ENCODE results near the gene TMEM238L.

Gene TMEM238L

GRCh38 chr17:10797476-10798328 lies 6.2 kb downstream of the TMEM238L start:
- no peak for ATAC-seq (replicated peaks)
- peaks cover 0 to 1% of the 10 kb centered on the region in 2 donors for H3K27me3 Mint-ChIP-seq

GRCh38 chr17:10793816-10794215 lies 10.1 kb downstream of the TMEM238L start:
- Mint-ChIP-seq H3K4me1 (no peaks in the 10 kb centered on the region), H3K9me3 (no peaks in the 10 kb centered on the region), H3K36me3 (no peaks in the 10 kb centered on the region), H3K27ac (no peak overlapping the region), H3K4me3 (no peak overlapping the region), H3K27me3 (no peaks in the 10 kb centered on the region)
- no peak for DNase-seq
- ATAC-seq (replicated peaks) = no peak

More at GRCh38 chr17:10797476-10798328, 6.2 kb downstream of the TMEM238L start:
- no peaks in the 10 kb centered on the region for H3K36me3 Mint-ChIP-seq
- DNase-seq = no peak
- no peak overlapping the region for H3K27ac Mint-ChIP-seq
- no peak overlapping the region for H3K4me3 Mint-ChIP-seq
- H3K4me1 Mint-ChIP-seq = peaks cover 0 to under 1% of the 10 kb centered on the region in 2 donors
- no peaks in the 10 kb centered on the region for H3K9me3 Mint-ChIP-seq

- Mint-ChIP-seq H3K36me3 (no peaks in the 10 kb centered on the region), H3K9me3 (no peaks in the 10 kb centered on the region), H3K27ac (no peak overlapping the region), H3K27me3 (no peaks in the 10 kb centered on the region), H3K4me3 (no peak overlapping the region), H3K4me1 (no peaks in the 10 kb centered on the region)
- ATAC-seq (replicated peaks) (no peak), DNase-seq (no peak)
Measured at GRCh38 chr17:10793256-10793655, 10.6 kb downstream of the TMEM238L start.

- no peaks in the 10 kb centered on the region for H3K9me3 Mint-ChIP-seq
- DNase-seq (peak; percentile 1), ATAC-seq (replicated peaks) (peak; percentile 49 to 76)
- no peak overlapping the region for H3K4me3 Mint-ChIP-seq
- H3K4me1 Mint-ChIP-seq = no peaks in the 10 kb centered on the region
- H3K27ac Mint-ChIP-seq = no peak overlapping the region
- no peaks in the 10 kb centered on the region for H3K27me3 Mint-ChIP-seq
- no peaks in the 10 kb centered on the region for H3K36me3 Mint-ChIP-seq
Measured at GRCh38 chr17:10792151-10792550, 11.7 kb downstream of the TMEM238L start.

- no peaks in the 10 kb centered on the region for H3K36me3 Mint-ChIP-seq
- no peak overlapping the region for H3K27ac Mint-ChIP-seq
- H3K4me1 Mint-ChIP-seq = no peaks in the 10 kb centered on the region
Measured at GRCh38 chr17:10790491-10791401, 13.2 kb downstream of the TMEM238L start.

GRCh38 chr17:10789694-10790271 lies 14.1 kb downstream of the TMEM238L start:
- no peaks in the 10 kb centered on the region for H3K9me3 Mint-ChIP-seq
- no peaks in the 10 kb centered on the region for H3K27me3 Mint-ChIP-seq
- H3K4me3 Mint-ChIP-seq = no peak overlapping the region
- no peaks in the 10 kb centered on the region for H3K4me1 Mint-ChIP-seq
- H3K27ac Mint-ChIP-seq = no peak overlapping the region
- DNase-seq = no peak
- H3K36me3 Mint-ChIP-seq = no peaks in the 10 kb centered on the region
- ATAC-seq (replicated peaks) = no peak

More at GRCh38 chr17:10790491-10791401, 13.2 kb downstream of the TMEM238L start:
- H3K27me3 Mint-ChIP-seq = no peaks in the 10 kb centered on the region
- no peak for DNase-seq
- H3K9me3 Mint-ChIP-seq = no peaks in the 10 kb centered on the region
- ATAC-seq (replicated peaks) = no peak
- no peak overlapping the region for H3K4me3 Mint-ChIP-seq

GRCh38 chr17:10787306-10788045 lies 16.4 kb downstream of the TMEM238L start:
- Mint-ChIP-seq H3K4me3 (no peak overlapping the region), H3K27me3 (no peaks in the 10 kb centered on the region), H3K4me1 (no peaks in the 10 kb centered on the region), H3K36me3 (peaks cover 0 to 2% of the 10 kb centered on the region in 2 donors), H3K27ac (no peak overlapping the region), H3K9me3 (peaks cover 4 to 8% of the 10 kb centered on the region in 2 donors)
- DNase-seq (no peak), ATAC-seq (replicated peaks) (no peak)

GRCh38 chr17:10785295-10785694 lies 18.6 kb downstream of the TMEM238L start:
- Mint-ChIP-seq H3K4me3 (no peak overlapping the region), H3K27me3 (no peaks in the 10 kb centered on the region), H3K4me1 (no peaks in the 10 kb centered on the region), H3K9me3 (peaks cover 4 to 8% of the 10 kb centered on the region in 2 donors), H3K36me3 (peaks cover 0 to 4% of the 10 kb centered on the region in 2 donors), H3K27ac (no peak overlapping the region)
- ATAC-seq (replicated peaks) (no peak), DNase-seq (no peak)

GRCh38 chr17:10779609-10780008 lies 24.3 kb downstream of the TMEM238L start:
- Mint-ChIP-seq H3K9me3 (peaks cover 8 to 9% of the 10 kb centered on the region in 2 donors), H3K4me1 (peaks cover 0 to 10% of the 10 kb centered on the region in 2 donors), H3K4me3 (no peak overlapping the region), H3K36me3 (peaks cover 5 to 8% of the 10 kb centered on the region in 2 donors), H3K27ac (no peak overlapping the region), H3K27me3 (no peaks in the 10 kb centered on the region)
- ATAC-seq (replicated peaks) (no peak), DNase-seq (no peak)

- Mint-ChIP-seq H3K27ac (no peak overlapping the region), H3K4me3 (no peak overlapping the region), H3K9me3 (peaks cover 4 to 9% of the 10 kb centered on the region in 2 donors), H3K4me1 (peaks cover 0 to 10% of the 10 kb centered on the region in 2 donors), H3K36me3 (peaks cover 9% of the 10 kb centered on the region in 2 donors), H3K27me3 (peaks cover 0 to 4% of the 10 kb centered on the region in 2 donors)
- DNase-seq = no peak
- no peak for ATAC-seq (replicated peaks)
Measured at GRCh38 chr17:10777890-10778289, 26.0 kb downstream of the TMEM238L start.

- H3K4me1 Mint-ChIP-seq = peaks cover 0 to 10% of the 10 kb centered on the region in 2 donors
- no peak overlapping the region for H3K27ac Mint-ChIP-seq
- H3K36me3 Mint-ChIP-seq = peaks cover 7 to 9% of the 10 kb centered on the region in 2 donors
- ATAC-seq (replicated peaks) (no peak), DNase-seq (no peak)
- H3K27me3 Mint-ChIP-seq = peaks cover 0 to 4% of the 10 kb centered on the region in 2 donors
- H3K4me3 Mint-ChIP-seq = no peak overlapping the region
- H3K9me3 Mint-ChIP-seq = peaks cover 0 to 5% of the 10 kb centered on the region in 2 donors
Measured at GRCh38 chr17:10777131-10777807, 26.6 kb downstream of the TMEM238L start.

- peaks cover 0 to 10% of the 10 kb centered on the region in 2 donors for H3K4me1 Mint-ChIP-seq
- H3K27me3 Mint-ChIP-seq = peaks cover 0 to 7% of the 10 kb centered on the region in 2 donors
- peaks cover 7 to 14% of the 10 kb centered on the region in 2 donors for H3K36me3 Mint-ChIP-seq
- ATAC-seq (replicated peaks) = peak; percentile 63 to 67
- no peak overlapping the region for H3K27ac Mint-ChIP-seq
- H3K4me3 Mint-ChIP-seq = no peak overlapping the region
- H3K9me3 Mint-ChIP-seq = peaks cover 4 to 8% of the 10 kb centered on the region in 2 donors
- no peak for DNase-seq
Measured at GRCh38 chr17:10776381-10776780, 27.5 kb downstream of the TMEM238L start.

- Mint-ChIP-seq H3K4me3 (no peak overlapping the region), H3K36me3 (peaks cover 8 to 16% of the 10 kb centered on the region in 2 donors)
Measured at GRCh38 chr17:10775740-10776356, 28.1 kb downstream of the TMEM238L start.

More at GRCh38 chr17:10775740-10776356, 28.1 kb downstream of the TMEM238L start:
- Mint-ChIP-seq H3K9me3 (peaks cover 6 to 9% of the 10 kb centered on the region in 2 donors), H3K27me3 (peaks cover 0 to 7% of the 10 kb centered on the region in 2 donors), H3K27ac (no peak overlapping the region), H3K4me1 (peaks cover 0 to 10% of the 10 kb centered on the region in 2 donors)
- ATAC-seq (replicated peaks) (no peak), DNase-seq (no peak)

Measured in stimulated activated naive B cell treated with anti-CD40 and anti-IgM and Interleukin-4, amounts not matched to agents 10 μg/mL and 1 μg/mL and 100 μg/mL, for 72 hours (primary cell).